Measurements from ENCODE around the gene PLA2G2A. TPM values are rescaled to one million over a fixed set of nuclear protein-coding genes. Genes with fewer than 3 reads are reported as not detected.

The PLA2G2A gene
- total and polyA plus RNA-seq, 2 of the 8 experiments (the other 6 are each of a cell fraction or from before 2014, with no cell fraction given): 0.69 to 3.7 TPM

- DNase-seq (ENCODE audit: low read depth in 1 of 2, low spot score in 2 of 2) (no peak), FAIRE-seq (no peak)
- Histone ChIP-seq H4K8ac (ENCODE audit: extremely low read depth, insufficient read depth, low read length) (no peak overlapping the region), H2BK120ac (replicated peaks; ENCODE audit: low read depth, low read length) (no peak overlapping the region), H3K14ac (ENCODE audit: insufficient read length) (no peak overlapping the region), H4K20me1 (replicated peaks in 1 of 2; ENCODE audit: control insufficient read depth in 1 of 2, insufficient read depth in 2 of 2, low read length in 2 of 2) (no peaks in the 10 kb centered on the region), H3K79me2 (ENCODE audit: control insufficient read depth in 1 of 2, insufficient read depth in 2 of 2, low read length in 2 of 2) (no peaks in the 10 kb centered on the region), H3K79me1 (ENCODE audit: low read depth, low read length) (no peaks in the 10 kb centered on the region), H2AK5ac (ENCODE audit: low read depth, low read length) (no peak overlapping the region), H3K27me3 (replicated peaks in 1 of 4; ENCODE audit: control insufficient read depth in 3 of 4, extremely low read depth in 1 of 4, insufficient read depth in 3 of 4, low read length in 3 of 4) (no peaks in the 10 kb centered on the region), H3K18ac (ENCODE audit: extremely low read depth, low read length) (no peak overlapping the region), H3K23ac (ENCODE audit: insufficient read length) (no peak overlapping the region), H4K5ac (ENCODE audit: insufficient read length, low read depth, low read length) (no peak overlapping the region), H2BK20ac (ENCODE audit: low read length) (no peak overlapping the region), H3K4me1 (replicated peaks in 1 of 4; ENCODE audit: control insufficient read depth in 3 of 4, insufficient read depth in 4 of 4, low read length in 3 of 4) (no peaks in the 10 kb centered on the region), H3K4me3 (ENCODE audit: extremely low read depth in 1 of 4, insufficient read depth in 2 of 4, low read depth in 3 of 4, low read length in 4 of 4) (no peak overlapping the region), H2BK12ac (ENCODE audit: low read depth, low read length) (no peak overlapping the region), H4K91ac (replicated peaks; ENCODE audit: insufficient read length, low read length) (no peak overlapping the region), H3K36me3 (ENCODE audit: control insufficient read depth in 2 of 4, insufficient read depth in 4 of 4, low read length in 3 of 4) (no peaks in the 10 kb centered on the region), H3K9ac (replicated peaks in 1 of 4; ENCODE audit: extremely low read depth in 1 of 4, low read depth in 3 of 4, low read length in 3 of 4) (no peak overlapping the region), H3K9me3 (ENCODE audit: insufficient read depth in 2 of 2, low read depth in 1 of 2, low read length in 1 of 2) (peaks cover 9 to 15% of the 10 kb centered on the region in 2 experiments; a peak in 3 of 4 replicates), H3K4ac (replicated peaks; ENCODE audit: insufficient read length, low read depth, low read length) (no peak overlapping the region), H3K23me2 (ENCODE audit: low read depth, low read length) (no peaks in the 10 kb centered on the region), H3K27ac (ENCODE audit: low read depth, low read length) (no peak overlapping the region), H2BK5ac (ENCODE audit: low read depth, low read length) (no peak overlapping the region), H2AFZ (ENCODE audit: low read length) (no peak overlapping the region), H2BK15ac (ENCODE audit: low read length) (no peak overlapping the region), H3K4me2 (ENCODE audit: insufficient read depth in 1 of 2, low read depth in 2 of 2, low read length in 2 of 2) (no peak overlapping the region), H3K56ac (replicated peaks; ENCODE audit: insufficient read length, low read depth, low read length) (no peak overlapping the region)
- ChIA-PET POLR2A (ENCODE audit: partially characterized antibody) (no interaction called here), CTCF (ENCODE audit: partially characterized antibody) (interaction anchor here (0.7 kb wide), 1 partner anchor 24 kb away, joined by 4 read pairs; no protein-coding TSS in a partner anchor)
- 100% methylated on average over 1 of the region's 1 CpG; no CpG with 5 or more reads in 1 of the 2 experiments for WGBS, 2 experiments (ENCODE audit: extremely low coverage in 1 of 2, insufficient coverage in 1 of 2, insufficient read length in 1 of 2, insufficient replicate concordance in 2 of 2, low coverage in 1 of 2, low lambda C conversion rate in 2 of 2, missing lambda C conversion rate in 1 of 2)
- TF ChIP-seq FOSL1 (IDR thresholded peaks at IDR 0.05; ENCODE audit: insufficient read depth, low read depth, low read length) (no peak), EZH2 (IDR thresholded peaks at IDR 0.05; ENCODE audit: low read depth, low read length, severe bottlenecking) (no peak), RAD21 (IDR thresholded peaks at IDR 0.05 in 1 of 2, conservative IDR thresholded peaks at IDR 0.05 in 1 of 2; ENCODE audit: low read depth in 2 of 2, low read length in 2 of 2) (no peak), TAF1 (IDR thresholded peaks at IDR 0.05; ENCODE audit: low read depth, low read length) (no peak), RXRA (IDR thresholded peaks at IDR 0.05; ENCODE audit: insufficient read depth, low read depth, low read length) (no peak), SUZ12 (IDR thresholded peaks at IDR 0.05; ENCODE audit: low read length) (no peak)
Measured at GRCh38 chr1:20009212-20009611, 29.8 kb upstream of the PLA2G2A start.
